Epithelial cell of esophagus (primary cell): ENCODE data around the gene CACNB4.

ENCODE experiments used
- DNase-seq: peaks from one replicate; pipeline ENCODE4 v3.0.0; 2010; ENCODE audit warnings: low read depth
- H3K4me3 ChIP-seq: 2 replicates; pipeline ENCODE4 v1.5.1; 2011; ENCODE audit warnings: mild to moderate bottlenecking, low read length, control low read depth
- CTCF ChIP-seq: IDR thresholded peaks from 2 replicates; pipeline ENCODE4 v1.5.1; 2011; ENCODE audit warnings: low read depth, mild to moderate bottlenecking, low read length, control low read depth, inconsistent platforms; ENCODE audit not compliant: insufficient read depth; ENCODE audit errors: missing control alignments

Gene CACNB4

GRCh38 chr2:151843691-151844061 lies 255.2 kb downstream of the CACNB4 start:
- H3K4me3 ChIP-seq: no peak overlapping the region
- DNase-seq: no peak
- no peak for TF ChIP-seq CTCF

- no peak for TF ChIP-seq CTCF
- no peak overlapping the region for H3K4me3 ChIP-seq
- no peak for DNase-seq
Measured at GRCh38 chr2:151842830-151843690, 255.8 kb downstream of the CACNB4 start.

DNA sequence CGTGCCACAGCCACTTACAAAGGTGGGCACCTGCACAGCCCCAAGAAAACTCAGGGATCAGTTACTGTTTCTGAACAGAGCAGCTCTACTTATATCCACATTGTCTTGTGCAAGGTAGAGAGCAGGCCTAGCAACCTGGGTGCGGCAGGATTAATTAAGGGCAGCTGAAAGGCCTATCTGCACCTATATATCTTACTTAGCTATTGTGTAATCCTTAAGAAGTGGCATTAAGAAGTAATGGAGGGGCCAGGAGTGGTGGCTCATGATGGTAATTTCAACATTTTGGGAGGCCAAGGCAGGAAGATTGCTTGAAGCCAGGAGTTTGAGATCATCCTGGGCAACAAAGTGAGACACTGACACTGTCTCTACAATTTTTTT lies 257.8 kb downstream of the CACNB4 start:
- no peak overlapping the region for H3K4me3 ChIP-seq
- TF ChIP-seq CTCF: no peak
- no peak for DNase-seq

DNA sequence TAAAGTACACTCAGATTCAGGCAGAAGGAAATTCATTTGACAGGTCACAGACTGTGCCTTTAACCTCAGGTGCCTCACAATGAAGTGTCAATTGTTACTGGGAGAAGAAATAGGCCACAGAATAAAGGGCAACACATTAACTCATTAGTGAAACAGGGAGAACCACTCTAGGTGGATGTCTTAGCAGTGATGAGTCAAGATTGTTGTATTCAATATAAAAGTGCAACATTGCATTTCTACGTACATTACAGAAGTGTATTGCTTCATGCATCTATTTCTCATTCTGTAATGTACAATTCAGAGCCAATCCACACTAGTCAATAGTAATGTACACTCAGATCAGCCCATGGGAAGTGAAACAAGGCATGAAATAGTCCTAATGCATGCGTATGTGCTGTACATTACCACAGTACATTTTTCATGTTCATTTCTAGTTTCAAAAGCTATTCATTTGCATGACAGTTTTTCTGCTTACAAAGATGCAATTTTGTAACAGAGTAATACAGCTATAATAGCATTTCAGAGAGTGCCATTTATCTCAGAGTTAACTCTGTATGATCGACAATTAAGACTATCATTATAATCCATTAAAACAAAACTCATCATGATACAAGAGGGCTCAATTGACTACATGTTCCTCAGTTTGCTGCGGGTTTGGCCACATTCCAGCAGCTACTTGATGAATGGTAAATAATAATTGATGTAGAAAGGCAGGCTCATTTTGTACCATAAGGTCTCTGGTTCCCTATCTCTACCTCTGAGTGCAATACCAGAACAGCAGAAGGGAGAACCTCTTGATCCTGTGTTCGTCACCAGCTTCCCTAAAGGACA lies 258.4 kb downstream of the CACNB4 start:
- H3K4me3 ChIP-seq: no peak overlapping the region
- TF ChIP-seq CTCF: no peak
- DNase-seq: peak; percentile 84

DNA sequence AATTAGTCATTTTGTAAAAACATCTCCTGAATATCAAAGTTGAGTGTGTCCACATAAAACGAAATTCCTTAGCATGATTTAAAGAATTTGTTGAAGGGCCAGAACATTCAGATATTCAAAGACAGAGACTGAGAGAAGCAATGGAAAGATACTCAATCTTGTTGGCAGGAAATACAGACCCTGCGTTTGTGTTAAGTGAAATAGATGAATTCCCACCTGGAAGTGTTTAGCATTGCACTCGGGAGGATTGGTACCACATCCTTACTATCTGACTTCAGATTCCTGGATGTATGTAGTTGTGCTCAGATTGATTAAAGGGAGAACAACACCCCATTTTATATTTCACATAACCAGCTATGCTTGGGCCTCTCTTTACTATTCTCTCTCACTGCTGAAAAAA lies 260.9 kb downstream of the CACNB4 start:
- no peak for TF ChIP-seq CTCF
- H3K4me3 ChIP-seq: no peak overlapping the region
- DNase-seq: no peak

DNA sequence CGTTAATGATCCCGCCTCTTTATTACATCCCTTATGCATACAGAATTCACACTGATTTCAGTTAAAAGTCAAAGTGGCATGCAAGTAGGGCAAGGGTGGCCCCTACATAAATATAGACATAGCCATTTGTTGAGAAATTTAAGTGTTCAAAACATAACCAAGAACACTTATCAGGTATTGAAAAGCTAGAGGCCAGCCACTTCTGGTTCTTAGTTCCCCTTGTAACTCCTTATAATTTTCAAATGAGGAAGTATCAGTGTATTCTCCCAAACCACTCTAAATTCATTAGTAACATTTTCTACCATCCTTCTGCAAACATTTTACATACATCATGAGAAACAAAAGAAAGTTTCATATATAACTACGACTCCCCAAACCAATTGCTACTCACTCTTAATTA lies 264.9 kb downstream of the CACNB4 start:
- no peak for TF ChIP-seq CTCF
- no peak overlapping the region for H3K4me3 ChIP-seq
- DNase-seq: no peak
